MV-4-11 (cell line): Measurements from ENCODE around the gene TOM1L2.

Experiments used
- DNase-seq: peaks from one replicate; lab custom pipeline; 2025; lab: John Stamatoyannopoulos, UW

Gene TOM1L2

DNA sequence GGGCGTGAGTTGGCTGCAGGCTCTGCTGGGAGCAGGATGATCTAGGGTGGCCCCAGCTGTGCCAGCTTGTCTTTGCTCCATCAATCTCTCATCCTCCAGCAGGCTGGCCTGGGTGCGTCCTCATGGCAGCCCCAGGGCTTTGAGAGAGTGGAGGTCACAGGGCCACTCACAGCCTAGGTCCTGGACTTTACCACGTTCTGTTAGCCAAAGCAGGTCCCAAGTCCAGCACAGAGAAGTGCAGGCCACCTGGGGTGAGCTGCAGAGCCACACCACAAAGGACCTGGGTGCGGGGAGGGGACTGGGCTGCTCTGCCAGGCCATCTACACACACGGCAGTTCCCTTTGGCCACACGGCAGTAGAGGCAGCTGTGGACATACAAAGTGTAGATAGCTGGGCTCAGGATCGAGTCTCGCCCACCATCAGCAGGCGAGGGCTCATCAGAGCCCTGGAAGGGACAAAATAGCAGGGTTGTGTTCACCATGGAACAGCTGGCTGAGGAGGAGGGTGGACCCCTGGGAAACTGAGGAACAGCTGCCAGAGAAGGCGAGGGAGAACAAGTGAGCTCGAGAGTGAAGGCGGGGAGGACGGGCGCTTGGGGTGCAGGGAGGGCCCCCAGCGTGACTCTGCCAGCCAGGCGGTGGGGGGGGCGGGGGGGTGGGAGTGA, 165.5 kb downstream of the TOM1L2 start:
- DNase-seq: no peak

- DNase-seq: no peak
These were observed 166.2 kb downstream of the TOM1L2 start for GRCh38 chr17:17806035-17806434.

DNA sequence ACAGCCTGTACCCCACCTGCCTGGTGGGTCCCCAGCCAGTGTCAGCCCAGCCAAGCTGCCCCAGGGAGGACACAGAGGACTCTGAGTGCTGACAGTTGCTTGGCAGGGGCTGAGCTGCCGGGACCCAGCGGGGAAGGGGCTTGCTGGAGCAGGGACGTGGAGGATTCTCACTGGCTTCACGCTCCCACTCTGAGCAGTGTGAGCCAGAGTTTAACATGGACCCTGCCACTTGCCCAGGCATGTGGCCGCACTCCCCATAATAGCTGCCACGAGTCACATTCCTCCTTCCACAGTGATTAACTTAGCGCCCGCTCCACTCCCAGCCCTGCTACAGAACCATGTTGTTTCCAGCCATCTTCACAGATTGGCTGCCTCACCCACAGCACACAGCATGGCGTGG, 166.6 kb downstream of the TOM1L2 start:
- no peak for DNase-seq

DNA sequence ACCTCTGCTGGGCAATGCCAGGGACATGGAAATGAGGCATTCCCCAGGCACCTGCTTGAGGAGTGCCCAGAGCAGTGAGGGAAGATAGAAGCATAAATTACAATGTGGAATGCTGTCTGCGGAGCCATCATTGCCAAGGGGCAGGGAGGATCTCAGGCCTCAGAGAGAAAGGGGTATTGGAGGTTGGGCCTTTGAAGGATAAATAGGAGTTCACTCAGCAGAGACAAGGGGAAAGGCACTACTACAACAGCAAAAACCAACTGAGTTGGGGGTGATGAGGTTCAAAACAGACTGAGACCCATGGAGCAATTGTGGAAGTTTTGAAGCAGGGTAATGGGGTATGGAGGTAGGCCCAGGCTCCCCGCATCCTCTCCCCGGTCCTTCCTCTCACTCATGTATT, 168.2 kb downstream of the TOM1L2 start:
- no peak for DNase-seq

DNA sequence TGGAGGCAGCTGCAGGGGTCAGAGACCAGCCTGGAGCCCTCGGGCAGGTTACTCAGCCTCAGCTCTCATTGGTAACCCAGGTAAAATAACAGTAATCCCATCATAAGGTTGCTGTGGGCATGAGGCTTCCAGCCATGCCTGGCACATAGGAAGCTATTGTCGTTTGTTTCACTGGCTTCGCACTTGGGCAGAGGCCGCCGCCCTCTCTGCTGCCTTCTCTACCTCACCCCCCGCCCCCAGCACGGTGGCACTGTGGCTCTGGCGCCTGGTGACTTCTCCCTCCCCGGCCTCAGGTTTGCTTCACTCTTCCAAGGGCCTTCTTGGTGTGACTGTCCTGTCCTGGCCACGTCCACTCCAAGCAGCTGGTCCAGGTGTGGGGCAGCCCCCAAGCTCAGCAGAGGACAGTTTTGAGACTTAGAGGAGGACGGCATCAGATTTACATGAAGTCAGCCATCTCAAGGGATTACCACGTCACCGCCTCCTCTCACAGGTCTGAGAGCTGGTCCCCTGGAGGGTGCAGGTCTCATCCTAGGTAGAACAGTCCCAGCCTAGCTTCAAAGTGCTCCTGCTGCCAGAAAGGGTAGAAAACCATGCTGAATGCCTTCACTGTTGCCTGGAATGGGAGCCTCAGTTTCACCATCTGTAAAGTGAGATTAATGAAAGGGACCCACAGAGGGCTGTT, 170.3 kb downstream of the TOM1L2 start:
- DNase-seq: no peak

DNA sequence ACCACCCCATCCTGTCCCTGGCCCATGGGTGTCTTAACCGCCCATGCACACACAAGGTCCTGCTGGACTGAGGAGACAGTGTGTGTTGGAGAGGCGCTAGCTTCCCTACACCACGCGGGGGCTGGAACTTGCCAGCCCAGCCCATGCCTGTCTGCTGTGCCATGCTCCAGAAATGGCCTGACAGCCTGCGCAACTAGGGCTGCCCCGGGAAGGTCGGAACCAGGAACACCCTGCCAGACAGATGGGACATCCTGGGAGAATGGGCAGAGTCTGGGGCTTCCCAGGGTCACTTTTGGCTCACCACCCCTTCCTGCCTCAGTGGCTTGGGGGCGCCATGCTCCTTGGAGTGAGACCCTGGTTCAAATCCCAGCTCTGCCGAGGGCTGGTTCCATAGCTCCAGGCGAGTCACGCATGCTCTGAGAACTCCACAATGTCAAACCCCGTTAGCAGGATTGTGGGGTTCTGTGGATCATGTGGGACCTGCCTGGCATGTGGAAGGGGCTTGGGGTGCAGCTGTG, 171.6 kb downstream of the TOM1L2 start:
- no peak for DNase-seq

DNA sequence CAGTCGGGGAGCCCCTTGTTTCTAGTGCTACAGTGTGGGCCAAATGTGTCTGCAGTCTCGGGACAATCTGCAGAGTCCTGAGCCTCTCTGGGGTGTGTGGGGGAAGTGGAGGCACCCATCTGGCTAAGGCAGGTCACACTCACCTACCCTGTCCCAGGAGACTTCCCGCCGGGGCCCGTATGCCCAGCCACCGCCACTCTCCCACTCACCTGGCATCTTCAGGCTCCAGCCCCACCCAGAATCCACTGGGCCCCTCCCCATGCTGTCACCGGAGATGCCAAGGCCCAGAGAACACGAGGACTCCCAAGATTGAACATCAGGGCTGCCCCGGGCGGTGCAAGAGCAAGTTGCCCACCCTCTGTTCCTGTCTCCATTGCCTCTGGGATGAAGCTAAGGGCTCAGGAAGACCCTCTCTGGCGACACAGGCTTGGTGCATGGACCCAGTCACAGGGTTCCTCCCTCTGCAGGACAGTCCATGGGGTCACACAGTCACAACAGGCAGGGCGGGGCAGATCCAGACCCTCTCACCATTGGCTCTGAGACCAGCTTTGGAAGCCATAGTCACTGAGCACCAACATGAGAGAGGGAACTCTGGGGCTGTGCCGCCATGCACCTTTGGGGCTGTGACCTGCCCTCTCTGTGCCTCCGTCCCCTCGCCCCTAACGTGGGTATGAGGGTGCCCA, 173.5 kb downstream of the TOM1L2 start:
- no peak for DNase-seq

- DNase-seq: no peak
These were observed 174.1 kb downstream of the TOM1L2 start for GRCh38 chr17:17798010-17798556.

- no peak for DNase-seq
These were observed 174.9 kb downstream of the TOM1L2 start for GRCh38 chr17:17797119-17797809.

DNA sequence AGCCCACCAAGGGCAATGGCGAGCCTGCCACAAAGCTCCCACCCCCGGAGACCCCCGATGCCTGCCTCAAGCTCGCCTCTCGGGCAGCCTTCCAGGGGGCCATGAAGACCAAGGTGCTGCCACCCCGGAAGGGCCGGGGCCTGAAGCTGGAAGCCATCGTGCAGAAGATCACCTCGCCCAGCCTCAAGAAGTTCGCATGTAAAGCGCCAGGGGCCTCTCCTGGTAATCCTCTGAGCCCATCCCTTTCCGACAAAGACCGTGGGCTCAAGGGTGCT, 175.5 kb downstream of the TOM1L2 start:
- no peak for DNase-seq

DNA sequence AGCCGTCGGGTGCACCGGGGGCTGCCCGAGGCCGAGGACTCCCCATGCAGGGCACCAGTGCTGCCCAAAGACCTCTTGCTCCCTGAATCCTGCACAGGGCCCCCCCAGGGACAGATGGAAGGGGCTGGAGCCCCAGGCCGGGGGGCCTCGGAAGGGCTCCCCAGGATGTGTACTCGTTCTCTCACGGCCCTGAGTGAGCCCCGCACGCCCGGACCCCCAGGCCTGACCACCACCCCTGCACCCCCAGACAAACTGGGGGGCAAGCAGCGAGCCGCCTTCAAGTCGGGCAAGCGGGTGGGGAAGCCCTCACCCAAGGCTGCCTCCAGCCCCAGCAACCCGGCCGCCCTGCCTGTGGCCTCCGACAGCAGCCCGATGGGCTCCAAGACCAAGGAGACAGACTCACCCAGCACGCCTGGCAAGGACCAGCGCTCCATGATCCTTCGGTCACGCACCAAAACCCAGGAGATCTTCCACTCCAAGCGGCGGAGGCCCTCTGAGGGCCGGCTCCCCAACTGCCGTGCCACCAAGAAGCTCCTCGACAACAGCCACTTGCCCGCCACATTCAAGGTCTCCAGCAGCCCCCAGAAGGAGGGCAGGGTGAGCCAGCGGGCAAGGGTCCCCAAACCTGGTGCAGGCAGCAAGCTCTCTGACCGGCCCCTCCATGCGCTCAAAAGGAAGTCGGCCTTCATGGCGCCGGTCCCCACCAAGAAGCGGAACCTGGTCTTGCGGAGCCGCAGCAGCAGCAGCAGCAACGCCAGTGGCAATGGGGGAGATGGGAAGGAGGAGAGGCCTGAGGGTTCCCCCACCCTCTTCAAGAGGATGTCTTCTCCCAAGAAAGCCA, 176.0 kb downstream of the TOM1L2 start:
- DNase-seq: no peak

DNA sequence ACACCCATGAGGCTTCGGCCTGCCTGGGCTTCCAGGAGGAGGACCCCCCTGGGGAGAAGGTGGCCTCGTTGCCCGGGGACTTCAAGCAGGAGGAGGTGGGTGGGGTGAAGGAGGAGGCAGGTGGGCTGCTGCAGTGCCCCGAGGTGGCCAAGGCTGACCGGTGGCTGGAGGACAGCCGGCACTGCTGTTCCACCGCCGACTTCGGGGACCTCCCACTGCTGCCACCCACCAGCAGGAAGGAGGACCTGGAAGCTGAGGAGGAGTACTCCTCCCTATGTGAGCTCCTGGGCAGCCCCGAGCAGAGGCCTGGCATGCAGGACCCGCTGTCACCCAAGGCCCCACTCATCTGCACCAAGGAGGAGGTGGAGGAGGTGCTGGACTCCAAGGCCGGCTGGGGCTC, 176.9 kb downstream of the TOM1L2 start:
- no peak for DNase-seq

DNA sequence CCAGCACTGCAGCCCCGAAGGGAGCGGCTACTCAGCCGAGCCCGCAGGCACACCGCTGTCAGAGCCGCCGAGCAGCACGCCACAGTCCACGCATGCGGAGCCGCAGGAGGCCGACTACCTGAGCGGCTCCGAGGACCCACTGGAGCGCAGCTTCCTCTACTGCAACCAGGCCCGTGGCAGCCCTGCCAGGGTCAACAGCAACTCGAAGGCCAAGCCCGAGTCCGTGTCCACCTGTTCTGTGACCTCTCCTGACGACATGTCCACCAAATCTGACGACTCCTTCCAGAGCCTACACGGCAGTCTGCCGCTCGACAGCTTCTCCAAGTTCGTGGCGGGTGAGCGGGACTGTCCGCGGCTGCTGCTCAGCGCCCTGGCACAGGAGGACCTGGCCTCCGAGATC, 177.8 kb downstream of the TOM1L2 start:
- no peak for DNase-seq
